H1 (cell line): ENCODE measurements around the gene CPSF7. TPM values are rescaled to one million over a fixed set of nuclear protein-coding genes. Genes with fewer than 3 reads are reported as not detected.

ENCODE experiments used
- YY1 ChIP-seq: IDR thresholded peaks from 2 replicates; pipeline ENCODE4 v1.6.1; 2011; ENCODE audit warnings: low read depth, mild to moderate bottlenecking, low read length
- polyA plus RNA-seq, 7 experiments: library from polyadenylated mRNA; depleted of rRNA in 3 of 7; stranded (reverse) in 5 of 7; unstranded in 2 of 7; fragments of >200 nt in 5 of 7; fragments of 200-250 nt in 2 of 7; gene quantifications; 1 replicate in 5 of 7; 2 replicates in 1 of 7; 4 replicates in 1 of 7; pipeline versions ENCODE4 v1.2.1 to v1.2.3, GENCODE V29; 2011 to 2013; ENCODE audit warnings: missing spikeins in 2 of 7, mixed read lengths in 2 of 7
- total RNA-seq: library from RNA; stranded (reverse); fragmentation: NEBNext Ultra II Directional; extraction: Animal tissue kit (Norgen Biotek cat#: 25700); gene quantifications from 2 replicates; pipeline ENCODE4 v1.2.1, GENCODE V29; 2021

The CPSF7 gene
- total and polyA plus RNA-seq, 2 of the 8 experiments (the other 6 are each of a cell fraction or from before 2014, with no cell fraction given) = 95.9 to 122 TPM

- no peak for TF ChIP-seq YY1
Measured at GRCh38 chr11:61474013-61474643, 44.4 kb upstream of the CPSF7 start (continued).
